Measurements from ENCODE around the gene USB1.
"Not testable (repeated sequence)": the region's sequence is repeated elsewhere in the genome, so short reads cannot be mapped to it uniquely, and the experiment has no call there.

The USB1 gene

DNA sequence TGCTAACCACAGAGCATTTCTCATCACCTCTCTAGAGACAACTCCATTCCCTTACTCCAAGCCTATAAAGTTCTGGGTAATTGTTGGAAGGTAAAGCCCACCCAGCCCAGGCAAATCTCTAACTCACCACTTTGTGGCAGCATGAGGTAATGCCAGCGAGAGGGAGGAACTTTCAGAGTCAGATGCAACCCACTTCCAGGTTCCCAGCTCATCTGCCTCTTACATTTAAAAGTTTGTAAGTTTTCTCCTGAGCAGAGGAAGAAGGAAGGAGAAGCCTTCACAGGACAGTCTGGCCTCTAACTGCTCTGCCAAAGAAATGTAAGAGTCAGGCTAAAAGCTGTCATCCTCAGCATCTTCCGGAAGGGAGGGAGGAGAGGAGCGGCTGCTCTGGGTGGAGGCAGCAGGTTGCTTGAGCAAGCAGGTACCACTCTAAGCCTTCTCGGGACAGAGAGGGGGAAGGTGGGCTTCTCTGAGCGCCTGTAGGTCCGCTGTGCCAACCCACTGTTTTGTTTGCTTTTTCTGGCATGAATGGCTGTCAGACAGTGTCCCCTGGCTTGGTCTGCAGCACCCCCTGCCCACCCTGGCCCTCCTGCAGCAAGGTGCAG is 1.7 kb upstream of the USB1 start:
- Histone ChIP-seq H3K4me1 (ENCODE audit: control insufficient read depth in 5 of 5, insufficient read depth in 5 of 5, low read length in 5 of 5) (peaks cover 6 to 43% (median 40%) of the 10 kb centered on the region in 5 donors), H3K9me3 (ENCODE audit: control insufficient read depth in 5 of 5, low read length in 5 of 5) (no peaks in the 10 kb centered on the region), H3K36me3 (ENCODE audit: control insufficient read depth in 5 of 5, insufficient read depth in 5 of 5, low read length in 5 of 5) (peaks cover 0 to 38% (median 32%) of the 10 kb centered on the region in 5 donors), H3K9ac (ENCODE audit: low read length in 5 of 5) (peak overlapping the region in 4 of 5 donors; percentile 79 to 93 (median 80)), H3K4me3 (ENCODE audit: low read depth in 1 of 5, low read length in 5 of 5) (peak overlapping the region; percentile 62 to 78 (median 67)), H3K27me3 (ENCODE audit: control insufficient read depth in 5 of 5, insufficient read depth in 4 of 5, low read length in 5 of 5) (no peaks in the 10 kb centered on the region), H3K27ac (ENCODE audit: low read depth, low read length) (peak overlapping the region; percentile 23)

DNA sequence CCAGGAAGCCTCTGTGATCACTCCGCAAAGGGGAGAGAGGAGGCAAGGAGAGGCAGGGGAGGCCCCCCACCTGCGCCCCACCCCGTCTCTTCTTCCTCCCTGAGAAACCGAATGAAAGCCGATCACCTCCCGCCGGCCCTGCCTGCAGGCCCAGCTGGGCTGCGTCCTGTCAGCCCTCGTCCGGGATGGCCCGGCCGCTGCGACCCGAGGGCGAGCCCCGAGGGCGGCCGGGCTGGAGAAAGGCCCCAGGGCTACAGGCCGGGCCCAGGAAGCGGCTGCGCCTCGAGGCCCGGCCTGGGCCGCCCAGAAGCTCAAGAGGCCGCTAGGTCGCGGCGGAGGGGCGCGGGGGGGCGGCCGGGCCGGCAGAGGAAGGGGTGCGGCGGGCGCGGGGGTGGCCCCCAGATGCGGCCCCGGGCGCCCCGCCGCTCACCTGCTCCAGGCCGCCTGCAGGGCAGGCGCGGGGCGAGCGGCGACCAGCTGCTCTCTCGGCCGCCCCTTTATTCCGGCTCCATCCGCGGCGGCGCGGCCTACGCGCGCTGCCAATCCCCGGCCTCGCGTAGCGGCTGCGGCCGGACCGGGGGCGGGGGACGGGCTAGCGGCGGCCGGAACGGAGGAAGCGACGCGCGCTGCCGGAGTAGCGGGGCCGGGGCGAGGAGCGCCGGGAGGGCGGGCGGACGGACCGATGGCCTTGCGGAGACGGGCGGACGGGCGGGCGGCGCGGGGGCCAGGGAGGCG is 1.1 kb upstream of the USB1 start, which contains the start of gene ZNF319:
Gene ZNF319, minus strand, starts transcription at position 702 of the 735 bp plus-strand sequence. CDS start 2,407 bp downstream, outside the sequence.
- peaks cover 0 to 38% (median 32%) of the 10 kb centered on the region in 5 donors for H3K36me3 ChIP-seq (ENCODE audit: control insufficient read depth in 5 of 5, insufficient read depth in 5 of 5, low read length in 5 of 5)
- H3K4me3 ChIP-seq (ENCODE audit: low read depth in 1 of 5, low read length in 5 of 5), result peak within 1 kb of the TSS; percentile 70 to 85 (median 78)
- H3K9ac ChIP-seq (ENCODE audit: low read length in 5 of 5), result peak within 1 kb of the TSS; percentile 38 to 93 (median 86)
- H3K27ac ChIP-seq (ENCODE audit: low read depth, low read length), result peak within 1 kb of the TSS; percentile 86
- H3K4me1 ChIP-seq (ENCODE audit: control insufficient read depth in 5 of 5, insufficient read depth in 5 of 5, low read length in 5 of 5), result peaks cover 6 to 40% (median 35%) of the 10 kb centered on the region in 5 donors
- H3K9me3 ChIP-seq (ENCODE audit: control insufficient read depth in 5 of 5, low read length in 5 of 5), result no peaks in the 10 kb centered on the region
- H3K27me3 ChIP-seq (ENCODE audit: control insufficient read depth in 5 of 5, insufficient read depth in 4 of 5, low read length in 5 of 5), result no peaks in the 10 kb centered on the region

DNA sequence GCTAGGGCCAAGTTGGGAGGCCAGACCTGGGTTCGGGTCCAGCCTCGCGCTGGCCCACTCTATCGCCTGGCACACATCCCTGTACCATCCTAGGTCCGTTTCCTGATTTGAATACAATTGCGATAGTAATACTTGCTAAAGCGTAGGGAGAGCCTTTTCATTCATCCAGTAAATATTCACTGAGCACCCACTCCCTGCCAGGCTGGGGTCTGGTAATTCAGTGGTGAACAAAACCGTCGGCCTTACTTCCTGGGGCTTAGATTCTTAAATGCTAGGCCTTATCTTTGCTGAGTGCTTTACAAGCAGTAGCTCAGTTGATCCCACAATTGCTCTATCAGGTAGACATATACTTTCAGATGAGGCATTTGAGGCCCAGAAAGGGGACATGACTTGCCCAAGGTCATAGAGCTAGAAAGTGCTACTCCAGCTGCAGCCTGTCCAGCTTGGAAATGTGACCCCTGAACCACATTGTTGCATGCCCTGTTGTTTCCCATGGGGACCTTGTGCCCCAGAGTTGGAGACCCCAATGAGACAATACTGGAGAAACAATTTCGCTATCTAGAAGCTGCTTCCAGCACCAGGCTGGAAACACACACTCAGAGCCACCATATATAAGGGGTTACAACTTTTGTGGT is 691 bp downstream of the USB1 start:
- Histone ChIP-seq H3K9me3 (ENCODE audit: control insufficient read depth in 5 of 5, low read length in 5 of 5) (no peaks in the 10 kb centered on the region), H3K4me3 (ENCODE audit: low read depth in 1 of 5, low read length in 5 of 5) (peak overlapping the region; percentile 1 to 85 (median 78)), H3K4me1 (ENCODE audit: control insufficient read depth in 5 of 5, insufficient read depth in 5 of 5, low read length in 5 of 5) (peaks cover 6 to 39% (median 32%) of the 10 kb centered on the region in 5 donors), H3K27me3 (ENCODE audit: control insufficient read depth in 5 of 5, insufficient read depth in 4 of 5, low read length in 5 of 5) (no peaks in the 10 kb centered on the region), H3K27ac (ENCODE audit: low read depth, low read length) (peak overlapping the region; percentile 37), H3K9ac (ENCODE audit: low read length in 5 of 5) (peak overlapping the region in 2 of 5 donors; percentile 86 to 89), H3K36me3 (ENCODE audit: control insufficient read depth in 5 of 5, insufficient read depth in 5 of 5, low read length in 5 of 5) (peaks cover 0 to 23% (median 14%) of the 10 kb centered on the region in 5 donors)

DNA sequence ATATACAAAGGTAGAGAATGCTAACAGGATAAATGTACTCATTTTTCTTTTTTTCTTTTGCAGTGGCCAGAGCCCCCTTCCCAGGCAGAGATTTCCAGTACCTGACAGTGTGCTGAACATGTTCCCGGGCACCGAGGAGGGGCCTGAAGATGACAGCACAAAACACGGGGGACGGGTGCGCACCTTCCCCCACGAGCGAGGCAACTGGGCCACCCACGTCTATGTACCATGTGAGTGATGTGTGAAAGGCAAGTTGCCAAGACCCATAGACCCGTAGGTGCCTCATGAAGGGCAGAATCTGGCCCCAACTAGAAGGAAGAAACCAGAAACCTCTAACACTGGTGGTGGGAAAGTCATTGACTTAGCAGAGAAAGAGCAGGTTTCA is 1.2 kb downstream of the USB1 start:
- Histone ChIP-seq H3K9me3 (ENCODE audit: control insufficient read depth in 5 of 5, low read length in 5 of 5) (no peaks in the 10 kb centered on the region), H3K4me3 (ENCODE audit: low read depth in 1 of 5, low read length in 5 of 5) (no peak overlapping the region), H3K36me3 (ENCODE audit: control insufficient read depth in 5 of 5, insufficient read depth in 5 of 5, low read length in 5 of 5) (peaks cover 0 to 18% (median 11%) of the 10 kb centered on the region in 5 donors), H3K27me3 (ENCODE audit: control insufficient read depth in 5 of 5, insufficient read depth in 4 of 5, low read length in 5 of 5) (no peaks in the 10 kb centered on the region), H3K27ac (ENCODE audit: low read depth, low read length) (peak overlapping the region; percentile 37), H3K4me1 (ENCODE audit: control insufficient read depth in 5 of 5, insufficient read depth in 5 of 5, low read length in 5 of 5) (peaks cover 6 to 39% (median 32%) of the 10 kb centered on the region in 5 donors), H3K9ac (ENCODE audit: low read length in 5 of 5) (no peak overlapping the region)

DNA sequence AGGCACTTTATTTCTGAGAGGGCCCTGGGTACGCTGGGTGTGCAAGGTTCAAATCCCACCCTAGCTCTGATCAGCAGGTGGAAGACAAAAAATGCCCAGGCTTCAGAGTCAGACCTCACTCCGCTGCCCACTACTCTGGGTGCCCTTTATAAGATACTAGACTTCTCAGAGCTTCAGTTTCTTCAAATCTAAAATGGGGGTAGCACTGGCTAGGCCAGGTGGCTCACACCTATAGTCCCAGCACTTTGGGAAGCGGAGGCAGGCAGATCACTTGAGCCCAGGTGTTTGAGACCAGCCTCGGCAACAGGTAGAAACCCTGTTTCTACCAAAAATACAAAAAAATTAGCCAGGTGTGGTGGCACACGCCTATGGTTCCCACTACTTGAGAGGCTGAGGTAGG is 1.7 kb downstream of the USB1 start:
- Histone ChIP-seq H3K4me3 (ENCODE audit: low read depth in 1 of 5, low read length in 5 of 5) (no peak overlapping the region), H3K9me3 (ENCODE audit: control insufficient read depth in 5 of 5, low read length in 5 of 5) (no peaks in the 10 kb centered on the region), H3K27me3 (ENCODE audit: control insufficient read depth in 5 of 5, insufficient read depth in 4 of 5, low read length in 5 of 5) (no peaks in the 10 kb centered on the region), H3K9ac (ENCODE audit: low read length in 5 of 5) (no peak overlapping the region), H3K4me1 (ENCODE audit: control insufficient read depth in 5 of 5, insufficient read depth in 5 of 5, low read length in 5 of 5) (peaks cover 6 to 39% (median 29%) of the 10 kb centered on the region in 5 donors), H3K36me3 (ENCODE audit: control insufficient read depth in 5 of 5, insufficient read depth in 5 of 5, low read length in 5 of 5) (peaks cover 0 to 12% (median 5%) of the 10 kb centered on the region in 5 donors), H3K27ac (ENCODE audit: low read depth, low read length) (no peak overlapping the region)

DNA sequence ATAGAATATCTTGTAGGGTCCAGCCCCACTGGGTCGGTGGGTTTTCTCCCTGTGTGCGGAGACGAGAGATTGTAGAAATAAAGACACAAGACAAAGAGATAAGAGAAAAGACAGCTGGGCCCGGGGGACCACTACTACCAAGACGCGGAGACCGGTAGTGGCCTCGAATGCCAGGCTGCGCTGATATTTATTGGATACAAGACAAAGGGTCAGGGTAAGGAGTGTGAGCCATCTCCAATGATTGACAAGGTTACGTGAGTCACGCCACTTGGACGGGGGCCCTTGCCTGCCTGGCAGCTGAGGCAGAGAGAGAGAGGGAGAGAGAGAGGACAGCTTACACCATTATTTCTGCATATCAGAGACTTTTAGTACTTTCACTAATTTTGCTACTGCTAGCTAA is 3.5 kb downstream of the USB1 start:
- H3K27me3 ChIP-seq (ENCODE audit: control insufficient read depth in 5 of 5, insufficient read depth in 4 of 5, low read length in 5 of 5); H3K9ac ChIP-seq (ENCODE audit: low read length in 5 of 5); H3K27ac ChIP-seq (ENCODE audit: low read depth, low read length); H3K36me3 ChIP-seq (ENCODE audit: control insufficient read depth in 5 of 5, insufficient read depth in 5 of 5, low read length in 5 of 5); H3K9me3 ChIP-seq (ENCODE audit: control insufficient read depth in 5 of 5, low read length in 5 of 5); H3K4me3 ChIP-seq (ENCODE audit: low read depth in 1 of 5, low read length in 5 of 5): not testable (repeated sequence)
- H3K4me1 ChIP-seq (ENCODE audit: control insufficient read depth in 5 of 5, insufficient read depth in 5 of 5, low read length in 5 of 5), result peaks cover 2 to 21% (median 13%) of the 10 kb centered on the region in 5 donors

DNA sequence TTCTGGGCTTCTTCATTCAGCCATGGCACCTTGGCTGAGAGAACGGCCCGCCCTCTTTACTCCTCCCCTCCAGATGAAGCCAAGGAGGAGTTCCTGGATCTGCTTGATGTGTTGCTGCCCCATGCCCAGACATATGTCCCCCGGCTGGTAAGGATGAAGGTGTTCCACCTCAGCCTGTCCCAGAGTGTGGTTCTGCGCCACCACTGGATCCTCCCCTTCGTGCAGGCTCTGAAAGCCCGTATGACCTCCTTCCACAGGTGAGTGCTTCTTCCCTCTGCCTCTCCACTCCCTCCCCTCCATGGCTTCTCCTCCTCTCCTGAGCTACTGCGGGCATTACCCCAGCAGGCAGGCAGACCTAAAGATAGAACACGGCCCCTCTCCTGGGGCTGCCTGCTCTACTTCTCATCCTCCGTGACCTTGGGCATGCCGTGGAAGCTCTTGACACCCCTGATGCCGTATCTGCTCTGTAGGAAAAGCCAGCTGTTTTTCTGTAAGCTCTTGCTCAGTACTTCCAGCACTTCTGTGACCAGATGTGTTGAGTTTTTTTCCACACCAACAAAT is 8.7 kb downstream of the USB1 start:
- no peak overlapping the region for H3K4me3 ChIP-seq (ENCODE audit: low read depth in 1 of 5, low read length in 5 of 5)
- H3K9ac ChIP-seq (ENCODE audit: low read length in 5 of 5), result no peak overlapping the region
- H3K27me3 ChIP-seq (ENCODE audit: control insufficient read depth in 5 of 5, insufficient read depth in 4 of 5, low read length in 5 of 5), result no peaks in the 10 kb centered on the region
- peaks cover 0 to 2% (median 0%) of the 10 kb centered on the region in 5 donors for H3K4me1 ChIP-seq (ENCODE audit: control insufficient read depth in 5 of 5, insufficient read depth in 5 of 5, low read length in 5 of 5)
- no peaks in the 10 kb centered on the region for H3K9me3 ChIP-seq (ENCODE audit: control insufficient read depth in 5 of 5, low read length in 5 of 5)
- H3K36me3 ChIP-seq (ENCODE audit: control insufficient read depth in 5 of 5, insufficient read depth in 5 of 5, low read length in 5 of 5), result peaks cover 0 to 36% (median 30%) of the 10 kb centered on the region in 5 donors
- H3K27ac ChIP-seq (ENCODE audit: low read depth, low read length), result no peak overlapping the region

DNA sequence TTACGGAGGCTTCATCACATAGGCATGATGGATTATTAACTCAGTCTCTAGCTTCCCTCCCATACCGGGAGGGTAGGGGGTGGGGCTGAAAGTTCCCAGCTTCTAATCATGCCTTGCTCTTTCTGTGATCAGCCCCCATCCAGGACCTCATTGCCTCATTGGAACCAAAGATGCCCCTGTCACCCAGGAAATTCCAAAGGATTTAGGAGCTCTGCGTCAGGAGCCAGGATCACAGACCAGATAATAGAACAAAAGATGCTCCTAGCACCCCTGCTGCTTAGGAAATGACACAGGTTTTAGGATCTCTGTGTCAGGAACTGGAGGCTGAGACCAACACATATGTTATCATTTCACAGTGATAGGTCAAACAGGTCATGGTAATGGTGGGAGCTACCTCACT is 9.7 kb downstream of the USB1 start:
- no peak overlapping the region for H3K9ac ChIP-seq (ENCODE audit: low read length in 5 of 5)
- peaks cover 0 to 43% (median 30%) of the 10 kb centered on the region in 5 donors for H3K36me3 ChIP-seq (ENCODE audit: control insufficient read depth in 5 of 5, insufficient read depth in 5 of 5, low read length in 5 of 5)
- H3K4me1 ChIP-seq (ENCODE audit: control insufficient read depth in 5 of 5, insufficient read depth in 5 of 5, low read length in 5 of 5), result no peaks in the 10 kb centered on the region
- H3K27ac ChIP-seq (ENCODE audit: low read depth, low read length), result no peak overlapping the region
- no peak overlapping the region for H3K4me3 ChIP-seq (ENCODE audit: low read depth in 1 of 5, low read length in 5 of 5)
- no peaks in the 10 kb centered on the region for H3K27me3 ChIP-seq (ENCODE audit: control insufficient read depth in 5 of 5, insufficient read depth in 4 of 5, low read length in 5 of 5)
- no peaks in the 10 kb centered on the region for H3K9me3 ChIP-seq (ENCODE audit: control insufficient read depth in 5 of 5, low read length in 5 of 5)

DNA sequence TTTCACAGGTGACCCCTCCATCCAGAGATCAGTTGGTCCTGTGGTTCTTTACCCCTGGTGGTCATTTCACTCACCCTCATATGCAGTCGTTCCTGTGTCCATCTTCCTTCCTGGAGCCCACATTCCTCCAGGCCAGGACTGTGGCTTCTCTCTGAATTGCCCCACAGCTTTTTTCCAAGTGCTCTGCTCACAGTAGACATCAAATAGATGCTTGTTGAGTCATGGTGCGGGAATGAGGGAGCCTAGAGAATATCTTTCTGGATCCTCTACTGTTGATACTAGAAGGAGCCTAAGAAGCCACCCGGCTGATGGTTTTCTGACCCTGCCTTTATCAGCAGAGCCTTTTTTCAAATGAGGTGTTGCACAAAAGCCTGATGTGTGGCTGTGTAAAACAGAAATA is 10.4 kb downstream of the USB1 start:
- peaks cover 0 to 50% (median 30%) of the 10 kb centered on the region in 5 donors for H3K36me3 ChIP-seq (ENCODE audit: control insufficient read depth in 5 of 5, insufficient read depth in 5 of 5, low read length in 5 of 5)
- H3K4me1 ChIP-seq (ENCODE audit: control insufficient read depth in 5 of 5, insufficient read depth in 5 of 5, low read length in 5 of 5), result no peaks in the 10 kb centered on the region
- no peaks in the 10 kb centered on the region for H3K9me3 ChIP-seq (ENCODE audit: control insufficient read depth in 5 of 5, low read length in 5 of 5)
- H3K27ac ChIP-seq (ENCODE audit: low read depth, low read length), result no peak overlapping the region
- H3K4me3 ChIP-seq (ENCODE audit: low read depth in 1 of 5, low read length in 5 of 5), result no peak overlapping the region
- no peak overlapping the region for H3K9ac ChIP-seq (ENCODE audit: low read length in 5 of 5)
- H3K27me3 ChIP-seq (ENCODE audit: control insufficient read depth in 5 of 5, insufficient read depth in 4 of 5, low read length in 5 of 5), result no peaks in the 10 kb centered on the region

Data from subcutaneous abdominal adipose tissue (tissue), 5 donors.